Amniotic stem cell (primary cell): Measurements from ENCODE around the gene PSPC1.
"Not testable (repeated sequence)": the region's sequence is repeated elsewhere in the genome, so short reads cannot be mapped to it uniquely, and the experiment has no call there.

Experiments used
- DNase-seq: peaks from one replicate; lab custom pipeline; 2025; lab: John Stamatoyannopoulos, UW

PSPC1 gene

DNA sequence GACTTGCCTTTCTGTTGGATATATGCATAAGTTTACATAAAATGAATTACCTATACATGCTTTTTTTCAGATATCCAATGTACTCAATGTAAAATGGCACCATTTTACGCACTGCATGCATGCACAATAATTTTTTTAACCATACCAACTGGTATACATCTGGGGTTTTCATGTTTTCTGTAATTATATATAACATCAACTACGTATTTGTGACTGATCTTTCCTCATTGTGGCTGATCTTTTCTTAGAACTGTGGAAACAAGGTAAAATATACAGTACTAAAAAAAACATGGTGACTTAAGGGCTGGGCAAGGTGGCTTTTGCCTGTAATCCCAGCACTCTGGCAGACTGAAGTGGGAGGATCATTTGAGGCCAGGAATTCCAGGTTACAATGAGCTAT is 18.5 kb downstream of the PSPC1 start:
- DNase-seq, result no peak

DNA sequence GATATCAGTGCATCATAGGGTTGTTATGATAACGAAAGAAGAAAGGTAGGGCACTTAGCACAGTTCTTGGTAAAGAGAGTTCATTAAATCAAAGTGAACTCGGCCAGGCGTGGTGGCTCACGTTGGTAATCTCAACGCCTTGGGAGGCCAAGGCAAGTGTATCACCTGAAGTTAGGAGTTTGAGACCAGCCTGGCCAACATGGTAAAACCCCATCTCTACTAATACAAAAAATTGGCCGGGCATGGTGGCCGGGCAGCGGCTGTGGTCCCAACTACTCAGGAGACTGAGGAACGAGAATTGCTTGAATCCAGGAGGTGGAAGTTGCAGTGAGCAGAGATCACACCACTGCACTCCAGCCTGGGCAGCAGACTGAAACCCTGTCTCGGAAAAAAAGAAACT is 19.1 kb downstream of the PSPC1 start:
- DNase-seq, result no peak

- no peak for DNase-seq
These were observed 23.1 kb downstream of the PSPC1 start for GRCh38 chr13:19759669-19760068.

GRCh38 chr13:19742643-19743042 is 40.1 kb downstream of the PSPC1 start:
- DNase-seq, result no peak

GRCh38 chr13:19737844-19738557 is 44.7 kb downstream of the PSPC1 start:
- DNase-seq, result no peak

GRCh38 chr13:19726611-19727010 is 56.1 kb downstream of the PSPC1 start:
- no peak for DNase-seq

- no peak for DNase-seq
These were observed 57.4 kb downstream of the PSPC1 start for GRCh38 chr13:19725320-19725719.

DNA sequence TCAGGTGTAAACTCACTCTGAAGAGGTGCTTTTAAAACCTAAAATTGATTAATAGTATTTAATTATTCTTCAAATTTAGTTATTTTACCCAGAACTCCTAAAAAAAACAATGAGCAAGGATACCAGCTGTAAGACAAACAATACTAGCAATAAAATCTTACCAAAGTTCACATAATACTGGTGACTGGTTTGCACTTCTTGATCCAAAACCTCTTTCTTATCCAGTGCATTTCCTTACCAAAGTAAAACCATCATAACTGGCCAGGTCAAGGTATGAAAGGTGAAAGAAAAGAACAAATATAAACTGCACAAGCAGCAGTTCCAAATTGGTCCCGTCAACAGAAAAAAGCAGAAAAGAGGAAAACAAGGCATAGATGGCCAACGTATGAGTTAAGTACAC is 62.7 kb downstream of the PSPC1 start:
- DNase-seq, result no peak

DNA sequence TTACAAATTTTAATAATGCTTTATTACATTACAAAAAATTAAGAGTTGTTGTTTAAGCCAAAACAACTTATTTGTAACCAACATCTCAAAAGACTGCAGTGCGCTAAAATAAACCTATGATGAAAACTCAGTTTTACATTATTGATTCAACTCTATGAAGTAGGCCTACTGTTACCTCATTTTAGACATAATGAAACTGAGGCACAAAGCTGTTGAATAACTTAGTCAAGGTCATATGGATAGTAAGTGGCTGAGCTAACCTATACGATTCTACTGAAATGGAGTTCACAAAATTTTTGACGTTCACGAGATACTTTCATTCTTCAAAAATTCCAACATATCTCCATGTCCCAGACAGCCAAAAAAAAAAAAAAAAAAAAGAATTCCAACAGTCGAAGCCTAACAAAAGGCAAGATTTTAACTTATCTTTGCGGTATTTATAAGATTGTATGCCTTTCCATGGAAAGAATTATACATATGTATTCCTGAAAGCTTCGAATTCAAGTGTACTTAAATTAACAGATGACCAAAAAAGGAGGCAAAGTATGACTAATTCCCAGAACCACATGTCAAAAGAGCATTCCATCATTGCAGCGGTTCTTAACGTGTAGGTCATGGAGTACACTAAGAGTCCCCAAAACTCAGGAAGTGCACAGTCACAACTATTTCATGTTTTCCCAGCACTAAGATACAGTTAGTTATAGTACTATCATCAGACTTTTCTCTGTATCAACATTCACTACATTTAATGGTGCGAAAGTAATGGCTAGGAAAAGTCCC is 69.4 kb downstream of the PSPC1 start:
- no peak for DNase-seq

DNA sequence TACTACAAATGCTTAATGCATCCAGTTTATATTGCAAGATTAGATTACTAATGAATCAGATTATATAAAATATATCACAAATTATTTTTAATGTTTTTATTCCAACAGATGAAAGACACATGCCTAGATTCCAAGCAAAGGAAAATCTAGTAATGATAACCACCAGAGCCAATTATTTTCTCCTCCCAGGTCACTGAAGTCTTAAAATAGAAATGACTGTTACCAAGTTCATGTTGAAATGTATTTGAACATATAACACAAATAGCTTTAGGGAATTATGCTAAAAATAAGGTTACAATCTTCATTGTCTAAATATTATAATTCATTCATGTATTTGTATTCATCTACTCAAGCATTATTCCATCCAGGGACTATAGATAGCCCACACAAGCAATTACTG is 73.0 kb downstream of the PSPC1 start:
- not testable (repeated sequence) for DNase-seq

GRCh38 chr13:19709039-19709438 is 73.7 kb downstream of the PSPC1 start:
- not testable (repeated sequence) for DNase-seq

DNA sequence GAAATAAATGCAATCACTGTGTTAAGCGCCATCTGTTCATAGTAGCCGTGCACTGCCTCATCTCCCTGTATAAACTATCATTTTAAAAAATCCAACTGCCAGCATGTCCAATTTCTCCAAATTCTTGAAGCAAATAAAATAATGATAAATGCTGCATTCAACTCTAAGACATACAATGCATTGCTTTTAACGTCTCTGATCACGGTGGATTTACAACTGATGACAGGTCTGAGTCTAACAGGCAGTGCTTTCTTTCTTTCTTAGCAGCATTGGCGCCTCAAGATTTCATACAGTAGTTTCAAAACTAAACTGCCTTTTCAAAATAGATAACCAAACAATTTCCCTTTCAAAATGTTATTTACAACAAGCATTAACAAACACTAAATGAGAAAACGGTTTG is 78.5 kb downstream of the PSPC1 start:
- DNase-seq, result not testable (repeated sequence)

- DNase-seq, result not testable (repeated sequence)
These were observed 81.1 kb downstream of the PSPC1 start for GRCh38 chr13:19701619-19702018.

DNA sequence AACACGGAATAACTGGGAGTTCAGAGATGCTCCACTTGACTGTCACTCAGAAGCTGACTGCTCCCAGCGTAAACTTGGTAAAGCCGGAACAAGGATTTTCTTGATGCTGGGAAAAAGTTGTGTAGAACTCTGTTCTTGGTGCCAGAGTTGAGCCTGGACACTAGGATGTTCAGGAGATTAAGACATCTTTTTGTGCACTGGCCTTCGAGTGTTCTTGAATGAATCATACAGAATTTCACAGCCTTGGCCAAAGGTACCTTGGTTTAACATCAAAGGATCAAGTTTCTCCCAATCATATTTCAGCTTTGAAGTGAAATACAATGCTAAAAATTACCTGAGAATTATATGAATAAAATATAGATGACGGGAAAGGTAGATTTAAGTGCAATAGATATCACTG is 81.8 kb downstream of the PSPC1 start:
- DNase-seq, result not testable (repeated sequence)

DNA sequence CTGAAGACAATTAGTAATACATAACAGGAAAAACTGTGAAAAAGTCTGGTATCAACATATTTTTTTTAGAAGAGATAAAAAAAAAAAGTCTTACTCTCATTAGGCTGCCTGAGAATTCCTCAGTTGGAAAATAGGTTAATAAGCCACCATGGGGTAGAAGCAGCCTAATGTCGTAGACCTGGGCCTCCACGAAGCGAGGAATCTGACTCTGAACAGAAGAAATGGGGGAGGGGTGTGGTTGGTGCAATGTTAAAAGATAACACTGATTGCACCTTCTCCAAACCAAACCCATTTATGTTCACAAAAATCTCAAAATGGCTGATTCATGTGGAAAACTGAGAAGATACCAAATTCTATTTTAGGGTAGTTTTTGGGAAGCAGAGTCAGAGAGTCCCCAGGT is 86.9 kb downstream of the PSPC1 start:
- no peak for DNase-seq

DNA sequence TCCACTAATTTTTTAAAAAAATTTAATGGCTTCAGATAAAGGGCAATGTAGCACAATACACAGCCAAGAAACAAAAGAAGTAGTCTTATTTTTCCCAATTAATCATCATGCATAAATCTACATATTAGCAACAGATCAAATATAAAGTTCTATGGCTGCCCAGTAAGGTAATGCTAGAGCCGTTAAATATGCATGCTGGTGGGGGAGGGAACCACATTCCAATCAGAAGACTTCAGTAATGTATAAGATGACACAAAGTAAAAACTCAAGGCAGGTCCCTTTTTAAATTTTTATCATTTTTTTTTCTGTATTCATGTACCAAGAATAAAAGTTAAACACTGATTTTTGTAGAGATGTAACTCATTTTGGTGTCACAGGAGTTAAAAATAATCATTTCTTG is 87.3 kb downstream of the PSPC1 start:
- no peak for DNase-seq

DNA sequence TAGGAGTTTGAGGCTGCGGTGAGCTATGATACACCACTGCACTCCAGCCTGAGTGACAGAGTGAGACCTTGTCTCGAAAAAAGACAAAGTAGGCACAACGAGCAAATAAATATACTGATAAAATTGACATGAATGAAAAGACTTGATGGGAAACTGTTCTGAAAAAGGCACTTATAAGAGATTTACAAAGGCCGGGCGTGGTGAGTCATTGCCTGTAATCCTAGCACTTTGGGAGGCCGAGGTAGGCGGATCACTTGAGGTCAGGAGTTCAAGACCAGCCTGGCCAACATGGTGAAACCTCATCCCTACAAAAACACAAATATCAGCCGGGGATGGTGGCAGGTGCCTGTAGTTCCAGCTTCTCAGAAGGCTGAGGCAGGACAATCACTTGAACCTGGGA is 91.3 kb downstream of the PSPC1 start:
- not testable (repeated sequence) for DNase-seq

DNA sequence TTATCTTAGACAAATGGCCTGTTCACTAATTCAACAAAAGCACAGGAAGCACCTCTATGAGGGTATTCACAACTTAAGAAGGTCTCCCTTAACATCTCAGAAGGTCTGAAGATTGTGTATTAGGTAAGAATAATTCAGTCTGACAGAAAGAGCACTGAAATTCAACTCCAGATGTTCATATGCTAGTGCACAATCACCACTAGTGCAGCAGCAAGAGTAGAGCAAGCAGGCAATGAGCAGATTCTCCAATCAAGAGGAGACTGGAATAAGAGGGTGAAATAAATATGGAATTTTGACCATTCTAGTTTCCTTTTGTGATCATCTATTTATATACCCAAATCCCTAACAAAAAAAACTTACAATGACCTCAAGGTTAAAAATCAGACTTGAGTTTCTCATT is 97.3 kb downstream of the PSPC1 start:
- DNase-seq, result no peak

- no peak for DNase-seq
These were observed 97.7 kb downstream of the PSPC1 start for GRCh38 chr13:19685034-19685433.

DNA sequence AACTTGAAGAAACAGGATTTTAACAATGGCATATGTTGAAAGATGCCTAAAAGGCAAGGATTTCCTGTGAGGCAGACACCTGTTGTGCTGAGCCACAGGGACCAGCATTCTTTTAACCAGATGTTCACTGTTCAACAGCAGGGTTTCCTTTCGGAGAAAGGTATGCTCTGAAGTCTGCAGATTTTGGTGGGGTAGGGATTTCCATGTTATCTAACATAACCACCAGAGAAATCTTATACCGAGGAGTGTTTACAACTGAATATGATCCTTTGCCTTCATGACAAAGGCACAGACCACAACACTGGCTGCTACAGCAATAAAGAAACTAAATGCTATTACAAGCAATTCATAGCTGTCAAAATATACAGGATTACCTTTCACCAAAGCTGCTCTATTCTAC is 101.2 kb downstream of the PSPC1 start:
- no peak for DNase-seq

- no peak for DNase-seq
These were observed 102.0 kb downstream of the PSPC1 start for GRCh38 chr13:19680751-19681150.

DNA sequence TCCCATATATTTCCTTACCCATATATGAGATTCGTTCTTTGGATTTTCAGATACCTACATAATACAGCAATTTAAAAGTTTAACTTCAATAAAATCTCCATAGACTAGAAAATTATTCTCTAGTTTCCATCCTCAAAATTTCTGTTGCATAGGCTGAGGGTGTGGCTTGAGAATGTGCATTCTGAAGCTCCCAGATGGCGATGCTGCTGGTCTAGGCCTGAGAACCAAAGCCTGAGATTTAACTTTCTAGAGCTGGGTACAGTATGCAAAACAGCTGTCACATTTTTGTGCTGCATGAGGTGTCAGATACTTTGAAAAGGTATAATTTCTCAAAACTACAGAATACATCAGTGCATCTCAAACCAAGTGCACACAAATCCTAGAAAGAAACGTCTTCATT is 106.6 kb downstream of the PSPC1 start:
- DNase-seq, result no peak

DNA sequence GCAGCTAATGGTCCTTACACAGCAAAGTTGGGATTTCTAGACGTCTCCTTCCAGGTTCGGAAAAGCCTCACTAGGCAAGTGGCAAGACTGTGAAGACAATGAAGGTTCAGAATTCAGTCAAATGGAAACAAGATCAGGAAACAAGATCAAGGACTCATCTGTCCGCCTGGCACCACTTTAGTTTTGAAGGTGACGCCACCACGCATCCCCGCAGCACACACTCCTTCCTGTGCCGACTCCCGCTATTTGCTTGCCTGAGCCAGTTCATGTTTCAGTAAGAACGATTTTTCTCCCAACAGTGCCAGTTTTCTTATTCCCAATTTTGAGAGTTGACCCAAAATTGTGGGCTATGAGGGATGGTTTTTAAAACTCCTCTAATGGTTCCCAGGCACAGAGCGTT is 107.8 kb downstream of the PSPC1 start:
- DNase-seq, result no peak
